GM23338 (cell line): Measurements from ENCODE around the gene SERINC5. TPM values are rescaled to one million over a fixed set of nuclear protein-coding genes. Genes with fewer than 3 reads are reported as not detected.

Experiments used
- ATAC-seq: fragments of 200-7000 bp; cut with Tn5 transposase; 3 replicates; pipeline ENCODE4 v1.9.1; 2020
- DNase-seq: peaks from one replicate; pipeline ENCODE4 v3.0.0-alpha.2; 2015; ENCODE audit warnings: low spot score
- H2AFZ ChIP-seq: fragments of 200-600 bp; sonication (generic); 2 replicates; pipeline ENCODE4 v1.8.0; 2016; ENCODE audit warnings: antibody characterized with exemption, mild to moderate bottlenecking, moderate library complexity
- H3F3A ChIP-seq: fragments of 200-600 bp; sonication (generic); replicated peaks from 2 replicates; pipeline ENCODE4 v1.8.0; 2017; ENCODE audit warnings: antibody characterized with exemption, mixed run types, low read depth
- H3K27ac ChIP-seq: fragments of 200-600 bp; sonication (generic); 2 replicates; pipeline ENCODE4 v1.6.1; 2016; ENCODE audit warnings: low read depth
- H3K27me3 ChIP-seq: fragments of 200-600 bp; sonication (generic); 2 replicates; pipeline ENCODE4 v1.8.0; 2016; ENCODE audit warnings: mild to moderate bottlenecking, mixed run types, moderate library complexity; ENCODE audit not compliant: insufficient read depth
- H3K36me3 ChIP-seq: fragments of 200-600 bp; sonication (generic); 2 replicates; pipeline ENCODE4 v1.8.0; 2016; ENCODE audit warnings: mild to moderate bottlenecking; ENCODE audit not compliant: insufficient read depth
- H3K4me1 ChIP-seq: fragments of 200-600 bp; sonication (generic); 2 replicates; pipeline ENCODE4 v1.8.0; 2016; ENCODE audit warnings: mild to moderate bottlenecking, moderate library complexity; ENCODE audit not compliant: insufficient read depth
- H3K4me2 ChIP-seq: fragments of 200-600 bp; sonication (generic); 2 replicates; pipeline ENCODE4 v1.7.1; 2017; ENCODE audit warnings: mixed run types
- H3K4me3 ChIP-seq: fragments of 200-600 bp; sonication (generic); 2 replicates; pipeline ENCODE4 v1.6.1; 2016; ENCODE audit warnings: mixed run types
- H3K79me2 ChIP-seq: fragments of 200-600 bp; sonication (generic); replicated peaks from 2 replicates; pipeline ENCODE4 v1.8.0; 2017; ENCODE audit warnings: mild to moderate bottlenecking; ENCODE audit not compliant: insufficient read depth
- H3K9me2 ChIP-seq: fragments of 200-600 bp; sonication (generic); 2 replicates; pipeline ENCODE4 v1.8.0; 2017; ENCODE audit not compliant: insufficient read depth
- H4K20me1 ChIP-seq: fragments of 200-600 bp; sonication (generic); replicated peaks from 2 replicates; pipeline ENCODE4 v1.8.0; 2017; ENCODE audit warnings: mild to moderate bottlenecking; ENCODE audit not compliant: insufficient read depth
- H3K27ac Mint-ChIP-seq: 2 replicates; pipeline ENCODE4 v1.8.0; 2020; ENCODE audit warnings: inconsistent platforms, mild to moderate bottlenecking, moderate library complexity, mixed read lengths
- H3K27me3 Mint-ChIP-seq: 3 replicates; pipeline ENCODE4 v1.8.0; 2022; ENCODE audit warnings: low read depth, mild to moderate bottlenecking, moderate library complexity, mixed read lengths, inconsistent platforms; ENCODE audit not compliant: insufficient read depth, poor library complexity
- H3K36me3 Mint-ChIP-seq: 3 replicates; pipeline ENCODE4 v1.8.0; 2021; ENCODE audit warnings: low read depth, mild to moderate bottlenecking, inconsistent platforms, moderate library complexity, mixed read lengths
- H3K4me1 Mint-ChIP-seq: 3 replicates; pipeline ENCODE4 v1.8.0; 2020; ENCODE audit warnings: mild to moderate bottlenecking, inconsistent platforms, mixed read lengths
- H3K4me3 Mint-ChIP-seq: 3 replicates; pipeline ENCODE4 v1.8.0; 2021; ENCODE audit warnings: moderate library complexity, mild to moderate bottlenecking, inconsistent platforms, mixed read lengths
- H3K9me3 Mint-ChIP-seq: 3 replicates; pipeline ENCODE4 v1.8.0; 2020; ENCODE audit warnings: moderate library complexity, mild to moderate bottlenecking, inconsistent platforms, mixed read lengths
- EZH2phosphoT487 ChIP-seq: fragments of 200-600 bp; sonication (generic); IDR thresholded peaks from one replicate; pipeline ENCODE4 v1.8.1; 2018; ENCODE audit warnings: antibody characterized with exemption; ENCODE audit not compliant: unreplicated experiment
- NANOG ChIP-seq: IDR thresholded peaks from 2 replicates; pipeline ENCODE4 v1.6.1; 2016; ENCODE audit warnings: antibody characterized with exemption, borderline replicate concordance
- ZNF114 ChIP-seq: fragments of 250-450 bp; sonication (Bioruptor Pico); IDR thresholded peaks from 2 replicates; pipeline ENCODE4 v1.5.0; 2020; ENCODE audit warnings: mild to moderate bottlenecking, moderate library complexity
- polyA plus RNA-seq: library from polyadenylated mRNA; unstranded; fragments of >200 nt; fragmentation: Nextera tagmentation; extraction: Ambion mirVana; gene quantifications from 2 replicates; pipeline ENCODE4 v1.2.1, GENCODE V29; 2016
- total RNA-seq: library from RNA; depleted of rRNA; stranded (reverse); fragments of >200 nt; shearing (Covaris generic); gene quantifications from 2 replicates; pipeline ENCODE4 v1.2.3, GENCODE V29; 2014
- TF ChIP-seq, protein P1 (sequence below): fragments of 250-450 bp; sonication (Bioruptor Pico); IDR thresholded peaks from 2 replicates; pipeline ENCODE4 v1.5.0; 2020; ENCODE audit warnings: mild to moderate bottlenecking, moderate library complexity

SERINC5 gene
- total and polyA plus RNA-seq, 2 experiments from 2014 or later = 34.0 to 107 TPM

DNA sequence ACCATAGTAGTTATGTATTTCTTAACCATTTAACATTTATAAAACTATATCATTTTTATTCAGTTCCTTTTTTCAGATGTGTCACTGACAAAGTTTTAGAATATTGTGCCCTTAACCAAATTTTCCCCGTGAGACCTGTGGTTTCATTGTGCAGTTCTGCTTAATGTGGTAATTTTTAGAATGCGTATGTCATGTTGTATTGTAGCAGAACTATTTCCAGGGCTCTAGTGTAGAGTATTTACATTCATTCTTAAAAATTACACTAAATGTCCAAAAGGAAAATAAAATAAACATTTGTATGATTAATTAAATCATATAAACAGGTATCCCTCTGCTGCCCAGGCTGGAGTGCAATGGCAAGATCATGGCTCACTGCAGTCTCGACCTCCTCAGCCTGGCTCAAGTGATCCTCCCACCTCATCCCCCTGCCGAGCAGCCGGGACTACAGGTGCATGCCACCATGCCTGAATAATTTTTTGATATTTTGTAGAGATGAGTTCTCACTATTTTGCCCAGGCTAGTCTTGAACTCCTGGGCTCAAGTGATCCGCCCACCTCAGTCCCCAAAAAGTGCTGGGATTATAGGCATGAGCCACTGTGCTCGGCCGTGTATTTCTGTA is 15.4 kb downstream of the SERINC5 start (continued):
- TF ChIP-seq, protein P1, sequence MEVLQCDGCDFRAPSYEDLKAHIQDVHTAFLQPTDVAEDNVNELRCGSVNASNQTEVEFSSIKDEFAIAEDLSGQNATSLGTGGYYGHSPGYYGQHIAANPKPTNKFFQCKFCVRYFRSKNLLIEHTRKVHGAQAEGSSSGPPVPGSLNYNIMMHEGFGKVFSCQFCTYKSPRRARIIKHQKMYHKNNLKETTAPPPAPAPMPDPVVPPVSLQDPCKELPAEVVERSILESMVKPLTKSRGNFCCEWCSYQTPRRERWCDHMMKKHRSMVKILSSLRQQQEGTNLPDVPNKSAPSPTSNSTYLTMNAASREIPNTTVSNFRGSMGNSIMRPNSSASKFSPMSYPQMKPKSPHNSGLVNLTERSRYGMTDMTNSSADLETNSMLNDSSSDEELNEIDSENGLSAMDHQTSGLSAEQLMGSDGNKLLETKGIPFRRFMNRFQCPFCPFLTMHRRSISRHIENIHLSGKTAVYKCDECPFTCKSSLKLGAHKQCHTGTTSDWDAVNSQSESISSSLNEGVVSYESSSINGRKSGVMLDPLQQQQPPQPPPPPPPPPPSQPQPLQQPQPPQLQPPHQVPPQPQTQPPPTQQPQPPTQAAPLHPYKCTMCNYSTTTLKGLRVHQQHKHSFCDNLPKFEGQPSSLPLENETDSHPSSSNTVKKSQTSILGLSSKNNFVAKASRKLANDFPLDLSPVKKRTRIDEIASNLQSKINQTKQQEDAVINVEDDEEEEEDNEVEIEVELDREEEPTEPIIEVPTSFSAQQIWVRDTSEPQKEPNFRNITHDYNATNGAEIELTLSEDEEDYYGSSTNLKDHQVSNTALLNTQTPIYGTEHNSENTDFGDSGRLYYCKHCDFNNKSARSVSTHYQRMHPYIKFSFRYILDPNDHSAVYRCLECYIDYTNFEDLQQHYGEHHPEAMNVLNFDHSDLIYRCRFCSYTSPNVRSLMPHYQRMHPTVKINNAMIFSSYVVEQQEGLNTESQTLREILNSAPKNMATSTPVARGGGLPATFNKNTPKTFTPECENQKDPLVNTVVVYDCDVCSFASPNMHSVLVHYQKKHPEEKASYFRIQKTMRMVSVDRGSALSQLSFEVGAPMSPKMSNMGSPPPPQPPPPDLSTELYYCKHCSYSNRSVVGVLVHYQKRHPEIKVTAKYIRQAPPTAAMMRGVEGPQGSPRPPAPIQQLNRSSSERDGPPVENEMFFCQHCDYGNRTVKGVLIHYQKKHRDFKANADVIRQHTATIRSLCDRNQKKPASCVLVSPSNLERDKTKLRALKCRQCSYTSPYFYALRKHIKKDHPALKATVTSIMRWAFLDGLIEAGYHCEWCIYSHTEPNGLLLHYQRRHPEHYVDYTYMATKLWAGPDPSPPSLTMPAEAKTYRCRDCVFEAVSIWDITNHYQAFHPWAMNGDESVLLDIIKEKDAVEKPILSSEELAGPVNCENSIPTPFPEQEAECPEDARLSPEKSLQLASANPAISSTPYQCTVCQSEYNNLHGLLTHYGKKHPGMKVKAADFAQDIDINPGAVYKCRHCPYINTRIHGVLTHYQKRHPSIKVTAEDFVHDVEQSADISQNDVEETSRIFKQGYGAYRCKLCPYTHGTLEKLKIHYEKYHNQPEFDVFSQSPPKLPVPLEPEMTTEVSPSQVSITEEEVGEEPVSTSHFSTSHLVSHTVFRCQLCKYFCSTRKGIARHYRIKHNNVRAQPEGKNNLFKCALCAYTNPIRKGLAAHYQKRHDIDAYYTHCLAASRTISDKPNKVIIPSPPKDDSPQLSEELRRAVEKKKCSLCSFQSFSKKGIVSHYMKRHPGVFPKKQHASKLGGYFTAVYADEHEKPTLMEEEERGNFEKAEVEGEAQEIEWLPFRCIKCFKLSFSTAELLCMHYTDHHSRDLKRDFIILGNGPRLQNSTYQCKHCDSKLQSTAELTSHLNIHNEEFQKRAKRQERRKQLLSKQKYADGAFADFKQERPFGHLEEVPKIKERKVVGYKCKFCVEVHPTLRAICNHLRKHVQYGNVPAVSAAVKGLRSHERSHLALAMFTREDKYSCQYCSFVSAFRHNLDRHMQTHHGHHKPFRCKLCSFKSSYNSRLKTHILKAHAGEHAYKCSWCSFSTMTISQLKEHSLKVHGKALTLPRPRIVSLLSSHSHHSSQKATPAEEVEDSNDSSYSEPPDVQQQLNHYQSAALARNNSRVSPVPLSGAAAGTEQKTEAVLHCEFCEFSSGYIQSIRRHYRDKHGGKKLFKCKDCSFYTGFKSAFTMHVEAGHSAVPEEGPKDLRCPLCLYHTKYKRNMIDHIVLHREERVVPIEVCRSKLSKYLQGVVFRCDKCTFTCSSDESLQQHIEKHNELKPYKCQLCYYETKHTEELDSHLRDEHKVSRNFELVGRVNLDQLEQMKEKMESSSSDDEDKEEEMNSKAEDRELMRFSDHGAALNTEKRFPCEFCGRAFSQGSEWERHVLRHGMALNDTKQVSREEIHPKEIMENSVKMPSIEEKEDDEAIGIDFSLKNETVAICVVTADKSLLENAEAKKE (CRISPR knock-in tag) = no peak
- no peak for TF ChIP-seq EZH2phosphoT487

DNA sequence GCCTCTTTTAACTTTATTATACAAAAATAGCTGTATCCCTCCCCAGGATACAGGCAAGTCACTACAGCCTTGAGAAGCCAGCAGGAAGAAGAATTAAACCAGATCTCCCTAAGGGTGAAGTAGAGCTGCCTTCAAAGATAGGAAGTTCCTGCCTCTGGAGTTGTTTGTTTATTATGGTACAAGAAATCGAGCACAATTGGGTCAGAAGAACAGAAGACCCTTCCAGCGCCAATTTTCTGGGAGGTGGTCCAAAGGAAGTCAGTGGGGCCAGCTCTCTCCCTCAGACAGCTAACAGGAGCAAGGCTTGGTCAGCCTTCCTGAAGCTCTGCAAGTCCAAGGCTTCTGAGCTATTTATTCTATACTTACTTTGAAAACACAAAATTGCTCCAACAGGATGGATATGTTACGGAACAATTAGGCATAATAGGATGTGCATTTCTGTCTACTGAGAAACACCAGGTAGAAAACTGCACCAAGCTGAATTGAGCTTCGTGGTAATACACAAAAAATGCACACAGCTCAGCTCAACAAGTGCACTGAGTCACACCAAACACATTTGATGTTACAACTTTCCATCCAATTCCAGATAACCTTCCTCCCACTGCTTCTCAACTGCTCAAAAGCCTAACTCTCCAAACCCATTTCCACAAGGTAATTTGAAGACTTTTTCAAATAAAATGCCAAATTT is 16.0 kb downstream of the SERINC5 start:
- Histone ChIP-seq H3K79me2 (peaks cover 100% of the 10 kb centered on the region), H4K20me1 (peaks cover 54% of the 10 kb centered on the region), H3K4me3 (no peak overlapping the region), H3K4me2 (peak overlapping the region; percentile 33; the same call in 1 of the 2 replicates), H3K27ac (peak overlapping the region; percentile 81), H3F3A (0 out of 2 replicates have a peak, but pooled peaks cover 5% of the 10 kb centered on the region), H3K27me3 (no peaks in the 10 kb centered on the region), H3K4me1 (peaks cover 39% of the 10 kb centered on the region), H2AFZ (no peak overlapping the region), H3K36me3 (peaks cover 15% of the 10 kb centered on the region), H3K9me2 (no peaks in the 10 kb centered on the region)
- peak overlapping the region; percentile 49; the same call in 1 of the 2 replicates for H3K27ac Mint-ChIP-seq
- no peak overlapping the region for H3K4me3 Mint-ChIP-seq
- peaks cover 10% of the 10 kb centered on the region for H3K27me3 Mint-ChIP-seq
- H3K36me3 Mint-ChIP-seq = peaks cover 44% of the 10 kb centered on the region
- ATAC-seq (no peak), DNase-seq (no peak)
- TF ChIP-seq NANOG (no peak), ZNF114 (no peak), EZH2phosphoT487 (no peak)
- peaks cover 40% of the 10 kb centered on the region for H3K4me1 Mint-ChIP-seq
- peaks cover 34% of the 10 kb centered on the region for H3K9me3 Mint-ChIP-seq
